EH (cell line): Measurements from ENCODE around the gene WT1.
"Not testable (repeated sequence)": the region's sequence is repeated elsewhere in the genome, so short reads cannot be mapped to it uniquely, and the experiment has no call there.

ENCODE experiments used
- DNase-seq: peaks from one replicate; pipeline ENCODE4 v3.0.0-alpha.2; 2015; ENCODE audit warnings: low read depth

The WT1 gene

DNA sequence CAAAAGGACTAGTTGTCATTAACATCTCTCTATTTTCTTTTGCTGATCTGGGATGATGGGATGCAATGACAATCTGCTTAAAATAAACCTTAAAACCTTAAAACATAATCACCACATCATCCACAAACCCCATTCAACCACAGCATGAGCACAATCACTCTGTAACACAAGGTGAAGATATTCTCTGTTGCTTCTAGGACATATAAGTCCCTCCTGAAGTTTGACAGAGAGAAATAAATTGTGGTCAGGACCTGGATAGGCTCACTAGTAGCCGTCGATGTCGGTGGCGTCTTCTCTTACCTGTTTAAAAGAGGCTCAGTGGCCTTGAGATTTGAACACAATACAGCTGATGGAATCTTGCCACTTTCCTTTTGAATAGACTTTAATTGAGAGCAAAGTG is 47.9 kb downstream of the WT1 start:
- DNase-seq = no peak

GRCh38 chr11:32386770-32387377 is 48.5 kb downstream of the WT1 start:
- peak; percentile 41 for DNase-seq

DNA sequence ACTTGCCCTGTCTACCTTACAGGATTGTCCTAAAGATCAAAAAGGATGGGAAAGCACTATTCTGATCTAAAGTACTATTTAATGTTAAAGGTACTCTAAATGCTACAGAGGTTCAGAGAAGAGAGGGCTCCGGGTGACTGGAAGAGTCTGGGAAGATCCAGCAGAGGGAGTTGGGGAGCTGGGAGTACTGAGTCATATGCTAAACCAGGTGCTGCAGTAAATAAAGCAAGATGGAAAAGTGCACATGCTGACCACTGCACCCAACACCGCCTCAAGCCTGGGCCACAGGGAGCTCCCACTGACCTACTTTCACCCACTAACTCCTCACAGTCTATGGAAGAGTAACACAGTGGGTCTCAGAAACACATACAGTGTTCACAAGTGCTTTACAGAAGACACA is 49.3 kb downstream of the WT1 start:
- peak; percentile 21 for DNase-seq

DNA sequence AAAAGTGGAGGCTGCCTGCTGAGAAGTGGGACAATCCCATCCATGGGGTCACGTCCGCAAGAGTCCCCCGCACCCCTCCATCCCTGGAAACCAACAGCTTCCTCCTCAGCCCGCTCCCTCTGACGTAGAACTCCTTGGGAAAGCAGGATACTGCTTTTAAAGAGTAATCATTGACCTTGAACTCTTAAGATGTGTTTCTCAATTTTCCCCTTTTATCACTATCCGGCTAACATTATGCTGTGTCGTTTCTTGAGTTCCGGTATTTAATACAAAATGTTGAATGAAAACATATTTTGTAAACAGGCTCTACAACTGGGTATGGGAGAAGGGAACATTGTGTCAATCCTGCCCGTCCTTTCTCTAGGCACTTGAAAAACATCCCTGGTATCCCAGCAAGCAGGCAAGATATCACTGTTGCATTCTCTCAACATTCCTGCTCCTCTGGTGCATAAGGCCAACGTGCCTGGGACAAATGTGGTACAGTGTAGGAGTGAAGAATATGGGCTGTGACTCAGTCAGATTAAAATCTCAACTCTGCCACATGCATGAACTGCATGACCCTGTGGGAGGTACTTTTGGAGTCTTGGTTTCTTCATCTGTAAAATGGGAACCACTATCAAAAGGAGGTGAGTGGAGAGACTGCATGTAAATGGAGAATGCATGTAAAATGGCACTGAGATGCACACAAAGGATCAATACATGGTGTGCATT is 52.8 kb downstream of the WT1 start:
- DNase-seq = peak; percentile 10

DNA sequence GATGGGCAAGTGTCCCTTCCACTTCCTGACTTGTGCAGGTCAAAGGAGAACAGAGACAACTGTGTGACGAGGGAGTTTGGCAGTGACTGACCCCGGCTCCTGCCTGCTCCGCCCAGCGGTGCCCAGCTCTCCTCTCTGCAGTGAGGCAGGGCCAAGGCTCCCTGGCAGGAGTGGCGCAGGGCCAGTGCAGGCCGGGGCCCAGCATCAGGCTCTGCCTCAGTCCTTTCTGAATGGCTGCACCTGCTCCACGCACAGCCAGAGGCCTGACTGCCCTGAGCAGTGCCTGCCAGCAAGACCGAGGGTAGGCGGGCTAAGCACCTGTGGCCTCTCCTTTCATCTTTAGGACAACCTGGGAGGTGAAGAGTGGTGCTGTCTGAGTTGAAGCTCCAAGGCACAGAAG is 54.2 kb downstream of the WT1 start:
- no peak for DNase-seq

- no peak for DNase-seq
Measured at GRCh38 chr11:32379719-32380118, 55.6 kb downstream of the WT1 start.

DNA sequence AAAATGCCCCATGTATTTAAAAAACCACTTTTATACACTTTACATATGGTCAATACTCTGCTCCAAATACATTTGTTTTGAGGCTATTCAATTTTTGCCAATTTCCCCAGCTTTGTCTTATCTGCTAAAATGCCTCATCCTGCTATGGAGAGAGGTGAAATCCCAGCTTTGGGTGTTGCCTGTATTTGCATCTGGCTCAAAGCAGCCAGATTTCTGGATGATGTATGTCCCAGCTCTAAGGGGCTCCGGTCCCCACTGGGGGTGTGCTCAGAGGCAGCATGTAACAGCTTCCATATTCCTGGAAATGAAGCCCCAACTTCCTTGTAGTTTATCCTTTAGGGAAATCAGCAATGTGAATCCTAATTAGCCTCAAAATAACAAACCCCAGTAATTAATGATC is 59.5 kb downstream of the WT1 start:
- no peak for DNase-seq

DNA sequence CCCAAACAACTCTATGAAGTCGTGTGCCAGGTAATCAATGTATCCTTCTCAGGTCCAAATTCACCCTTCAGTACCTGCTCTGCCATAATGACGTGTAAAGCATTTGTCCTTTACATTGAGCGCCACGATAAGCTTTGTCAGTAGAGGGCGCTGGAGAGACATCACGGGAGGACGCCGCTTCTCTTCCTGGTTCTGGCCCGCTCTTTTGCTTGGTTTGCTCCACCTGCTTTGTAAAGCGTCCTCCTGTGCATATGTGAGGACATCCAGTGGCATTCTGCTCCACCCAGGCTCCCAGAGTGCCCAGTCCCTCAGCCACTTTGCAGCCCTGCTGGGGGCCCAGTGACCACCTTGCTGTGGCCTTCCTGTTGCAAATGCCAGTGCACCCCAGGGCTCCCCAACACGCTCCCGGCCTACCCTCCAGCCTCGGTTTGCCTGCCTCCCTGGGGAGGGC is 61.1 kb downstream of the WT1 start:
- DNase-seq = peak; percentile 7

DNA sequence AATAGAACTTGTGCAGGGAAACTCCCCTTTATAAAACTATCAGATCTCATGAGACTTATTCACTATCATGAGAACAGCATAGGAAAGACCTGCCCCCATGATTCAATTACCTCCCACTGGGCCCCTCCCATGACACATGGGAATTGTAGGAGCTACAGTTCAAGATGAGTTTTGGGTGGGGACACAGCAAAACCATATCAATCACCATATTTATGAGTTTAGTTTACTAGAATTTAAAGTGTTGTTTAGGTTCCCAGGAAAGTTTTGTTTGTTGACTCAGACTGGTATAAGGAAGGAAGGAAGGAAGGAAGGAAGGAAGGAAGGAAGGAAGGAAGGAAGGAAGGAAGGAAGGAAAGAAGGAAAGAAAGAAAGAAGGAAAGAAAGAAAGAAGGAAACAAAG is 65.4 kb downstream of the WT1 start:
- DNase-seq = not testable (repeated sequence)

- DNase-seq = peak; percentile 12
Measured at GRCh38 chr11:32366666-32367065, 68.7 kb downstream of the WT1 start.

- DNase-seq = no peak
Measured at GRCh38 chr11:32365192-32365591, 70.1 kb downstream of the WT1 start.

GRCh38 chr11:32358729-32359128 is 76.6 kb downstream of the WT1 start:
- DNase-seq = no peak

GRCh38 chr11:32353884-32354283 is 81.5 kb downstream of the WT1 start:
- DNase-seq = no peak

DNA sequence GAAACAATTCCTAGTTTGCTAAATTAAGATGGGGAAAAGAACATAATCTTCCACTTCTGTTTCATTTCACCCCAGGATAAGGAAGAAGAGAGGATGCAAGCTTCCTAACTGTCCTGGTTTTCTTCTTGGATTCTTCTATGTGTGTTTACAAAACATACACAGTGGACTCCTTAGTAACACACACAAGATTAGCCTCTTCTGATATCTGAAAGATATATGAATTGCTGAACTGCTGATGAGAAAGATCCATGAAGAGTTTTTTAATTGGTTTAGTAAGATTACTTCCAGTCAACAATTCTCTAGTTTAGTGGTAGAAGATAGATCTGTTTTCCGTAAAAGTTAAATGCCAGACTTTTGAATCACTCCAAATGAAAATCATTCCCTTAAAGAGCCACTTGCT is 86.8 kb downstream of the WT1 start:
- no peak for DNase-seq

GRCh38 chr11:32344946-32345345 is 90.4 kb downstream of the WT1 start:
- DNase-seq = no peak

GRCh38 chr11:32343325-32344008 is 91.9 kb downstream of the WT1 start:
- no peak for DNase-seq

DNA sequence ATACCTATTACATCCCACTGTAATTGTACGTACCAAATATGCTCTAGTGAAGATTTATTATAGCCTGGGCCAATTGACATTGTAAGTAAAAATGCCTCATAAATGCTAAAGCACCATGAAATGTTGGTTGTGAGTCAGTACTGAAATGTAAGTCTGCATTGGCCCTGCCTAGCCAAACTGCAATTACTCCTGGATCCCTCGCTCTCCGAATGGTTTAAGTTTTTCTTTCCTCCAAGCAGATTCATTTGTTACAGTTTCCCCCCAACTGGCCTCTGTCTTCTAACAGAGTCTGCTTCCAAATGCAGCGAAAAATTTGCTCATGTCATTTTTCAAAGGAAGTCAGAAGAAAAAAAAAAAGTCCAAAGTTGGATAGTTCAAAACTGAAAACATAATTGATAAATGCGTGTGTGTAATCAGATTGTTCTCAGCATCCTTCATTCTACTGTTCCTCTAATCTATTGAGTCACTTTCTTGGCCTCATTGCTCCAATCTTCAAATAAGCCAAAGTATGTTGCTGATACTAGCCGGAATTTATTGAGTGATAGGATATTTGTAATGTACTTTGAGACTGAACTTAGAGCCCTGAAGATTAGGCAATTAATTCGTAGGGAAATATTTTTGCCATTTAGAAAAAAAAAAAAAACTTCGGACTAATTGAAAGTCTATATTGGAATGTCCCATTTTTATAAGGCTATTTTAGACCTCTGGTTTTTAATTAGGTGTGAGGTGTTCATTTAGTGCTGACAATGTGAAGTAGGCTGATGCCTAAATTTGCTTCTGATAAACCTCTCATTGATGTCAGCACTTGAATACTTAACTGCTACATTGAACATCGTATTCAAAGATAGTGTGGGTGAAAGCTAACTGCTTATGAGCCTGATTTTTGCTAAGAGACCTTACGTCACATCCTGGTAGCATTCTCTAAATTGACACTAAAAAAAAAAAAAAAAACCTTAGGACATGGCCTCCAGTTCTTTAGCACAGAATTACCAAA is 93.4 kb downstream of the WT1 start:
- DNase-seq = no peak

GRCh38 chr11:32340181-32340580 is 95.2 kb downstream of the WT1 start:
- DNase-seq = no peak
